Tibial nerve (tissue), 4 donors: Measurements from ENCODE around the gene SNU13.

Experiments
- CTCF ChIP-seq, 5 experiments: fragments of 200-600 bp in 3 of 5; fragments of 450-650 bp in 2 of 5; sonication (generic) in 3 of 5; IDR thresholded peaks; one replicate each; pipeline ENCODE4 v1.5.1; 2016 to 2019; ENCODE audit warnings: antibody characterized with exemption in 5 of 5, mild to moderate bottlenecking in 3 of 5, moderate library complexity in 2 of 5
- EP300 ChIP-seq, 2 donors: sonication (generic); formaldehyde crosslinking; IDR thresholded peaks; one replicate each; pipeline ENCODE4 v1.6.1; 2017; ENCODE audit warnings: antibody characterized with exemption in 2 of 2, mild to moderate bottlenecking in 1 of 2
- POLR2A ChIP-seq, 2 donors: fragments of 450-650 bp; IDR thresholded peaks; one replicate each; pipeline ENCODE4 v1.6.1; 2017; ENCODE audit warnings: antibody characterized with exemption in 2 of 2, mild to moderate bottlenecking in 2 of 2, moderate library complexity in 2 of 2

- TF ChIP-seq POLR2A (IDR thresholded peaks at IDR 0.05) (no peak), CTCF (IDR thresholded peaks at IDR 0.05) (no peak), EP300 (IDR thresholded peaks at IDR 0.05) (no peak)
Measured at GRCh38 chr22:41683616-41684015, 5.1 kb downstream of the SNU13 start.
